GM21576 (cell line): ENCODE data around the gene KCNQ4.

Source experiments
- ATAC-seq: cut with Tn5 transposase; IDR thresholded peaks from one replicate; pipeline ENCODE4 v1.9.1; 2021; ENCODE audit warnings: mild to moderate bottlenecking, moderate library complexity; ENCODE audit not compliant: unreplicated experiment

KCNQ4 gene

GRCh38 chr1:40838980-40839942 is 55.7 kb downstream of the KCNQ4 start:
- ATAC-seq = no peak

- no peak for ATAC-seq
Measured at GRCh38 chr1:40839943-40840335, 56.4 kb downstream of the KCNQ4 start.

- no peak for ATAC-seq
Measured at GRCh38 chr1:40840526-40841323, 57.1 kb downstream of the KCNQ4 start.

- ATAC-seq = no peak
Measured at GRCh38 chr1:40841602-40842001, 58.0 kb downstream of the KCNQ4 start.

GRCh38 chr1:40842207-40842606 is 58.6 kb downstream of the KCNQ4 start:
- ATAC-seq = no peak

- ATAC-seq = no peak
Measured at GRCh38 chr1:40842691-40843090, 59.1 kb downstream of the KCNQ4 start.

- ATAC-seq = no peak
Measured at GRCh38 chr1:40844079-40844478, 60.5 kb downstream of the KCNQ4 start.

GRCh38 chr1:40844887-40845878 is 61.6 kb downstream of the KCNQ4 start:
- no peak for ATAC-seq

GRCh38 chr1:40845895-40846294 is 62.3 kb downstream of the KCNQ4 start:
- ATAC-seq = no peak

GRCh38 chr1:40847023-40847745 is 63.6 kb downstream of the KCNQ4 start:
- no peak for ATAC-seq

- ATAC-seq = no peak
Measured at GRCh38 chr1:40848530-40849189, 65.1 kb downstream of the KCNQ4 start.

GRCh38 chr1:40849801-40850592 is 66.4 kb downstream of the KCNQ4 start:
- no peak for ATAC-seq

- ATAC-seq = peak; percentile 52
Measured at GRCh38 chr1:40851643-40852042, 68.1 kb downstream of the KCNQ4 start.

- ATAC-seq = no peak
Measured at GRCh38 chr1:40853113-40853884, 69.7 kb downstream of the KCNQ4 start.

- ATAC-seq = no peak
Measured at GRCh38 chr1:40853885-40854170, 70.2 kb downstream of the KCNQ4 start.

- no peak for ATAC-seq
Measured at GRCh38 chr1:40855513-40855912, 71.9 kb downstream of the KCNQ4 start.

GRCh38 chr1:40856116-40856515 is 72.5 kb downstream of the KCNQ4 start:
- ATAC-seq = no peak

- ATAC-seq = no peak
Measured at GRCh38 chr1:40856656-40857302, 73.2 kb downstream of the KCNQ4 start.
